GM12801 (cell line): Measurements from ENCODE around the gene ELF5.

Experiments
- TF ChIP-seq, protein P1 (sequence below): IDR thresholded peaks from one replicate; pipeline ENCODE4 v1.5.1; 2011; ENCODE audit warnings: control low read depth; ENCODE audit not compliant: insufficient read length; ENCODE audit errors: extremely low read depth

ELF5 gene

DNA sequence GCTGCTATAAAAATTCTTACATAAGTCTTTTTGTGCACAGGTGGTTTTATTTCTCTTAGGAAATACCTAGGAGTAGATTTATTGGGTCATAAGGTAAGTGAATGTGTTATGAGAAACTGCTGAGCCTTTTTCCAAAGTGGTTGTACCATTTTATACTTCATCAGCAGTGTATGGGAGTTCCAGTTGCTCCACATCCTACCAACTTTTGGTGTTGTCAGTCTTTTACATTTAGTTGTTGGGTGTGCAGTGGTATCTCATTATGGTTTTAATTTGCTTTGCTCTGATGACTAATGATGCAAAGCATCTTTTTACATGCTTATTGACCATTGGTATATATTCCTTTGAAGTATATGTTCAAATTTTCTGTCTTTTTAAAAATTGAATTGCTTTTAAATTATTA, 71.8 kb downstream of the ELF5 start:
- TF ChIP-seq, protein P1, sequence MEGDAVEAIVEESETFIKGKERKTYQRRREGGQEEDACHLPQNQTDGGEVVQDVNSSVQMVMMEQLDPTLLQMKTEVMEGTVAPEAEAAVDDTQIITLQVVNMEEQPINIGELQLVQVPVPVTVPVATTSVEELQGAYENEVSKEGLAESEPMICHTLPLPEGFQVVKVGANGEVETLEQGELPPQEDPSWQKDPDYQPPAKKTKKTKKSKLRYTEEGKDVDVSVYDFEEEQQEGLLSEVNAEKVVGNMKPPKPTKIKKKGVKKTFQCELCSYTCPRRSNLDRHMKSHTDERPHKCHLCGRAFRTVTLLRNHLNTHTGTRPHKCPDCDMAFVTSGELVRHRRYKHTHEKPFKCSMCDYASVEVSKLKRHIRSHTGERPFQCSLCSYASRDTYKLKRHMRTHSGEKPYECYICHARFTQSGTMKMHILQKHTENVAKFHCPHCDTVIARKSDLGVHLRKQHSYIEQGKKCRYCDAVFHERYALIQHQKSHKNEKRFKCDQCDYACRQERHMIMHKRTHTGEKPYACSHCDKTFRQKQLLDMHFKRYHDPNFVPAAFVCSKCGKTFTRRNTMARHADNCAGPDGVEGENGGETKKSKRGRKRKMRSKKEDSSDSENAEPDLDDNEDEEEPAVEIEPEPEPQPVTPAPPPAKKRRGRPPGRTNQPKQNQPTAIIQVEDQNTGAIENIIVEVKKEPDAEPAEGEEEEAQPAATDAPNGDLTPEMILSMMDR: no peak

DNA sequence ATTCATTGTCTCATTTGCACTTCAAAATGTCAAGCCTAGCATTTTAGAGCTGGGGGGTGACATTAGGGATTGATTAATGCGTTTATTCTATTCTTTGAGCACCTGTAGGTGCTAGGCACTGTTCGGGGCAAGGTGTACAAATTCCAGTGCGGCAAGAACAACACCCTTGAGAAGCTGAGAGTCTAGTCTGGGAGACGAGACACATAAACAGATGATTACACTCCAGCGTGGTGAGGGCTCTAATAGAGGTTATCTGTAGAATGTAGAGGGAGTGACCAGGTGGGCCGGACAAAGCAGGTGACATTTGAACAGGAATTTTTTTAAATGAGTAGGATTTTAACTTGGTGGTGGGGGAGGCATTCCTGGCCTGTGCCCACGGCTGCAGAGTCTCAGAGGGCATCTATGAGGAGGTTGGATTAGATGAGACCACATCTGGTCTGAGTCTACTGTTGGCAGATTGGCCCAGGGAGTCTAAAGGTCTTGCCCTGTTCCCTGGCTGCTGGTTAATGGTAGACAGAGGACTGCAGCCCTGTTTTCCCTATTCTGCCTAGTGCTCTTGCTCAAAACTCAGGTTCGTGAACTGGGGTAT, 73.9 kb downstream of the ELF5 start:
- TF ChIP-seq, protein P1: no peak

DNA sequence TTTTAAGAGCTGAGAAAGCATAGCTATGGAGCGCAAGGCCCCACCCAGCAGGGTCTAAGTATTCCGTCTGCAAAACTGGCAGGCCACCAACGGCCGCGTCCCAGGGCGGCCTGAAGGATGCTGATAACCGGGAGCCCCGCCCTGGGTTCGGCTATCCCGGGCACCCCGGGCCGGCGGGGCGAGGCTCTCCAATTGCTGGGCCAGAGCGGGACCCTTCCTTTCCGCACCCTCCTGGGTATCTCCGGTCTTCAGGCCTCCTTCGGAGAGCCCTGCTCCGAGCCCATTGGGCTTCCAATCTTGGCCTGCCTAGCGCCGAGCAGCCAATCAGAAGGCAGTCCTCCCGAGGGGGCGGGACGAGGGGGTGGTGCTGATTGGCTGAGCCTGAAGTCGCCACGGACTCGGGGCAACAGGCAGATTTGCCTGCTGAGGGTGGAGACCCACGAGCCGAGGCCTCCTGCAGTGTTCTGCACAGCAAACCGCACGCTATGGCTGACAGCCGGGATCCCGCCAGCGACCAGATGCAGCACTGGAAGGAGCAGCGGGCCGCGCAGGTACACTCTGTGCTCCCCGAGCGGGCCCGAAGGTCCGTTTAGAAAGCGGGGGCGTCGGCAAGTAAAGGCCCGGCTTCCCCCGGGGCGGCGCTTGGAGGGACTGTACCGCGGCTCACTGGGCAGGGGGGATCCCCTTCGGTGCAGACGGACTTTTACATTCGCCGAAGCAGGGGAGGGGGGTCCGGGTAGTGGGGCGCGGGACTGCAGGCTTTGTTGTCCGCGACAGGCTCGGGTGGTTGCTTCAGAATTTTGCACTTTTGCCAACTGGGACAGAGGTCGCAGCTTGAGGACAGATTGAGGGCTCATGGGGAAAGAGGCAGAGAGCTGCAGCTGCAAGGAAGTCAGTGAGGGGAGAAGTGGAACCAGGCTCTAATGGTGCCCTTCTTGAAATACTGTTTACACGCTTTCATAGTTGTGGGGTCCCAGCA, 74.8 kb downstream of the ELF5 start, which contains the start of gene CAT:
TSS of gene CAT (plus strand) at position 406 of the 979 bp plus-strand sequence. CDS start at position 486, 80 bp downstream.
- TF ChIP-seq, protein P1: no peak

DNA sequence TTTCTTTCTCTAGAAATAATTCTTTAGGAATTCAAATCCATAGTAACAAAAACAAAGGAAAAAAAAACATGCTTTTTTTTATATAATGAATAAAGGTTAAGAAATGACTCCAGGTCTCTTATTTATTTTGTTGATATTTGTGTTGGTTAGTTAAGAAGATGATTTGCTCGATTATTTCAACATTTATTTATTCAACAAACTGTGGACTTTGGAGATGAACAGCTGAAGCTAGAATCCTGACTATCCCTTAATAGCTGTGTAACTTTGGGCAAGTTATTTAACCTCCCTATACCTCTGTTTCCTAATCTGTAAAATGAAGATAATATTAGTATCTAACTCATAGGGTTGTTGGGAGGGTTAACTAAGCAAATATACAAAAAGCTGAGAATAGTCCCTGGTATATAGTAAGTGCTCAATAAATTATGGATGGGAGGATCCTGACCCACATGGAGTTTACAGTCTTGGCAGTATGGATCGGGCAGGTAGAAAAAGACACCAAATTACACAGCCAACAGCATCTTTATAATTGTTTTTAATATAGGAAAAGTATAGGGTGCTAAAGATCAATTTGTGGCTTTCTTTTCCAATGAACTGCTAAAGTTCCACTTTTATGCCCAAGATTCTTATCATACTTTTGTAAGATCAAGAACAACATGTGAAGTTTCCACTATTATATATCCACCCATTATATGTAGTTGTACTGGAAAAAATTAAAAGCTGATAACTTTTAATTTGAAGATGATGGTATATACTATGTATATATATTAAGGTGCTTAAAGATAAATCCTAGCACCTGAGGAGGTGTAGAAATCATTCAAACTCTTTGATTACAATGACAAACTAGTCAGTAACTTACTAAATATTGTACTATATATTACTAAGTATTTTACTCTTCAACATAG, 76.1 kb downstream of the ELF5 start:
- TF ChIP-seq, protein P1: no peak

DNA sequence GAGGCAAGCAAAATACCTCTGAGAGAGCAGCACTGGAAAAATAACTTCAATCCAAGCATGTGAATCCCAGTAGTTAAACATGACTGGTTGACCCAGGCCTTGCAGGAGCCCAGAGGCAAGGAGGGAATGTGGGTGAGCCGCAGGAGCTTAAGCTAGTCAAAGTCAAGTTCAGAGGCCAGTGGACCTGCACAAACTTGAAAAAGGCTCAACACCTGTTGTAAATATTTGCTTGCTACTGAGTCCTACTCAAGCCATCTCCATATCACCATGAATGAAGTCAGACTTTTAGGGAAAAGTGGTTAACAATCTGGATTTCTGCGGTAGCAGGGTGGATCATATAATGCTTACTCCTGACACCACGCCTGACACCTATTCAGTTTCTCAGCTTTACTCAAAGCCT, 79.7 kb downstream of the ELF5 start:
- TF ChIP-seq, protein P1: no peak

DNA sequence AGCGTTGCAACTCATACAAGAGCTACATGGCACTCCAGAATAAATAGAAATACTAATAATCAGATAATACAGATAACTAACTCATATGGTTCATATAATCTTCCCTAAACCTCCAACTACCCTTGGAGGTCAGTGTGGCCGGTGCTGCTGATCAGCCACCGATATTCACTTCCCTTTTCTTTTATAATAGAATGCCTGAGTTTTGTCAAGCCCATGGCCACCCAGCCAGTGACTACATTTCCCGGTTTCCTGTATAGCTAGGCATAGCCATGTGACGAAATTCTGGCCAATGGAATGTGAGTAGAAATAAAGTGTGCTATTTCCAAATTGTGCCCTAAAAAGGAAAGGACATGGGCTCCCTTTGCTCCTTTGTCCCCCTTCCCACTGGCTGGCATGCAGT, 80.8 kb downstream of the ELF5 start:
- TF ChIP-seq, protein P1: no peak

DNA sequence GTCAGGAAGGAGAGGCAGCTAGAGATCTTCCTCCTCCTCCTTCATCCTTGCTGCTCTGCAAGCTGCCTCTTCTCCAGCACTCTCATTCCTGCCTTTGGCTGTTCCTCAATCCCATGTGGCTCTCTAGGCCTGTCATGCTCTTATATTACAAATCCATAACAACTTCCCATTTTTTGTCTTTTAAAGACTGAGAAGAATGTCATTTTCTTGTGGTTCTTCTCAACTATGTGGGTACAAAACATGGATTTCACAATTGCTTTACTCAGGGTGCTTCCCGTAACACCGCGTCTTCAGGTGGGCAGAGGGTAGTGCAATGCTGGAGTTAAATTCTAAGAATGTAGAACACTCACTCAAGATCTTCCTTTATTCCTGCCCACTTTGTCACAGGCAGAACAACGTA, 81.6 kb downstream of the ELF5 start:
- TF ChIP-seq, protein P1: no peak
